ENCODE measurements around the gene WASF3.

WASF3 gene

GRCh38 chr13:26596458-26596857 lies 39.0 kb downstream of the WASF3 start:
- H3K4me1 ChIP-seq (ENCODE audit: control insufficient read depth, insufficient read depth, low read length) = no peaks in the 10 kb centered on the region
- no peaks in the 10 kb centered on the region for H3K27me3 ChIP-seq (ENCODE audit: control insufficient read depth, insufficient read depth, low read length)
- no peak overlapping the region for H3K27ac ChIP-seq (ENCODE audit: low read depth, low read length)
- no peaks in the 10 kb centered on the region for H3K36me3 ChIP-seq (ENCODE audit: control insufficient read depth, insufficient read depth, low read length)
- no peak overlapping the region for H3K9ac ChIP-seq (ENCODE audit: low read length)
- no peak overlapping the region for H3K4me3 ChIP-seq (ENCODE audit: low read length)

GRCh38 chr13:26599403-26599802 lies 41.9 kb downstream of the WASF3 start:
- Histone ChIP-seq H3K4me1 (ENCODE audit: control insufficient read depth, insufficient read depth, low read length) (no peaks in the 10 kb centered on the region), H3K27ac (ENCODE audit: low read depth, low read length) (no peak overlapping the region), H3K36me3 (ENCODE audit: control insufficient read depth, insufficient read depth, low read length) (no peaks in the 10 kb centered on the region), H3K27me3 (ENCODE audit: control insufficient read depth, insufficient read depth, low read length) (no peaks in the 10 kb centered on the region), H3K9ac (ENCODE audit: low read length) (no peak overlapping the region), H3K4me3 (ENCODE audit: low read length) (no peak overlapping the region)

- Histone ChIP-seq H3K27me3 (ENCODE audit: control insufficient read depth, insufficient read depth, low read length) (no peaks in the 10 kb centered on the region), H3K27ac (ENCODE audit: low read depth, low read length) (no peak overlapping the region)
These were observed 42.4 kb downstream of the WASF3 start for GRCh38 chr13:26599860-26600259.

GRCh38 chr13:26600343-26600742 lies 42.9 kb downstream of the WASF3 start:
- H3K9ac ChIP-seq (ENCODE audit: low read length) = no peak overlapping the region
- no peak overlapping the region for H3K27ac ChIP-seq (ENCODE audit: low read depth, low read length)
- no peaks in the 10 kb centered on the region for H3K36me3 ChIP-seq (ENCODE audit: control insufficient read depth, insufficient read depth, low read length)
- no peak overlapping the region for H3K4me3 ChIP-seq (ENCODE audit: low read length)
- H3K27me3 ChIP-seq (ENCODE audit: control insufficient read depth, insufficient read depth, low read length) = no peaks in the 10 kb centered on the region
- no peaks in the 10 kb centered on the region for H3K4me1 ChIP-seq (ENCODE audit: control insufficient read depth, insufficient read depth, low read length)

More at GRCh38 chr13:26599860-26600259, 42.4 kb downstream of the WASF3 start:
- Histone ChIP-seq H3K4me1 (ENCODE audit: control insufficient read depth, insufficient read depth, low read length) (no peaks in the 10 kb centered on the region), H3K4me3 (ENCODE audit: low read length) (no peak overlapping the region), H3K36me3 (ENCODE audit: control insufficient read depth, insufficient read depth, low read length) (no peaks in the 10 kb centered on the region), H3K9ac (ENCODE audit: low read length) (no peak overlapping the region)

- H3K4me3 ChIP-seq (ENCODE audit: low read length) = no peak overlapping the region
- no peak overlapping the region for H3K27ac ChIP-seq (ENCODE audit: low read depth, low read length)
- H3K9ac ChIP-seq (ENCODE audit: low read length) = no peak overlapping the region
- no peaks in the 10 kb centered on the region for H3K36me3 ChIP-seq (ENCODE audit: control insufficient read depth, insufficient read depth, low read length)
- H3K4me1 ChIP-seq (ENCODE audit: control insufficient read depth, insufficient read depth, low read length) = no peaks in the 10 kb centered on the region
- H3K27me3 ChIP-seq (ENCODE audit: control insufficient read depth, insufficient read depth, low read length) = no peaks in the 10 kb centered on the region
These were observed 44.2 kb downstream of the WASF3 start for GRCh38 chr13:26601669-26602068.

- Histone ChIP-seq H3K36me3 (ENCODE audit: control insufficient read depth, insufficient read depth, low read length) (no peaks in the 10 kb centered on the region), H3K9ac (ENCODE audit: low read length) (no peak overlapping the region), H3K4me1 (ENCODE audit: control insufficient read depth, insufficient read depth, low read length) (no peaks in the 10 kb centered on the region), H3K27ac (ENCODE audit: low read depth, low read length) (no peak overlapping the region), H3K4me3 (ENCODE audit: low read length) (no peak overlapping the region), H3K27me3 (ENCODE audit: control insufficient read depth, insufficient read depth, low read length) (no peaks in the 10 kb centered on the region)
These were observed 45.3 kb downstream of the WASF3 start for GRCh38 chr13:26602783-26603182.

- Histone ChIP-seq H3K27me3 (ENCODE audit: control insufficient read depth, insufficient read depth, low read length) (no peaks in the 10 kb centered on the region), H3K9ac (ENCODE audit: low read length) (no peak overlapping the region), H3K4me1 (ENCODE audit: control insufficient read depth, insufficient read depth, low read length) (no peaks in the 10 kb centered on the region), H3K36me3 (ENCODE audit: control insufficient read depth, insufficient read depth, low read length) (no peaks in the 10 kb centered on the region), H3K4me3 (ENCODE audit: low read length) (no peak overlapping the region), H3K27ac (ENCODE audit: low read depth, low read length) (no peak overlapping the region)
These were observed 47.5 kb downstream of the WASF3 start for GRCh38 chr13:26604784-26605545.

- Histone ChIP-seq H3K4me1 (ENCODE audit: control insufficient read depth, insufficient read depth, low read length) (no peaks in the 10 kb centered on the region), H3K9ac (ENCODE audit: low read length) (no peak overlapping the region), H3K36me3 (ENCODE audit: control insufficient read depth, insufficient read depth, low read length) (no peaks in the 10 kb centered on the region), H3K27me3 (ENCODE audit: control insufficient read depth, insufficient read depth, low read length) (no peaks in the 10 kb centered on the region), H3K27ac (ENCODE audit: low read depth, low read length) (no peak overlapping the region), H3K4me3 (ENCODE audit: low read length) (no peak overlapping the region)
These were observed 48.4 kb downstream of the WASF3 start for GRCh38 chr13:26605845-26606244.

GRCh38 chr13:26606631-26607030 lies 49.1 kb downstream of the WASF3 start:
- Histone ChIP-seq H3K4me3 (ENCODE audit: low read length) (no peak overlapping the region), H3K27ac (ENCODE audit: low read depth, low read length) (no peak overlapping the region), H3K4me1 (ENCODE audit: control insufficient read depth, insufficient read depth, low read length) (no peaks in the 10 kb centered on the region), H3K27me3 (ENCODE audit: control insufficient read depth, insufficient read depth, low read length) (no peaks in the 10 kb centered on the region), H3K9ac (ENCODE audit: low read length) (no peak overlapping the region), H3K36me3 (ENCODE audit: control insufficient read depth, insufficient read depth, low read length) (no peaks in the 10 kb centered on the region)

GRCh38 chr13:26614721-26615120 lies 57.2 kb downstream of the WASF3 start:
- no peak overlapping the region for H3K4me3 ChIP-seq (ENCODE audit: low read length)
- H3K9ac ChIP-seq (ENCODE audit: low read length) = no peak overlapping the region
- no peaks in the 10 kb centered on the region for H3K4me1 ChIP-seq (ENCODE audit: control insufficient read depth, insufficient read depth, low read length)
- H3K27ac ChIP-seq (ENCODE audit: low read depth, low read length) = no peak overlapping the region
- H3K27me3 ChIP-seq (ENCODE audit: control insufficient read depth, insufficient read depth, low read length) = no peaks in the 10 kb centered on the region
- no peaks in the 10 kb centered on the region for H3K36me3 ChIP-seq (ENCODE audit: control insufficient read depth, insufficient read depth, low read length)

GRCh38 chr13:26616126-26616525 lies 58.6 kb downstream of the WASF3 start:
- no peaks in the 10 kb centered on the region for H3K27me3 ChIP-seq (ENCODE audit: control insufficient read depth, insufficient read depth, low read length)
- no peak overlapping the region for H3K27ac ChIP-seq (ENCODE audit: low read depth, low read length)
- H3K4me1 ChIP-seq (ENCODE audit: control insufficient read depth, insufficient read depth, low read length) = no peaks in the 10 kb centered on the region
- no peaks in the 10 kb centered on the region for H3K36me3 ChIP-seq (ENCODE audit: control insufficient read depth, insufficient read depth, low read length)
- no peak overlapping the region for H3K9ac ChIP-seq (ENCODE audit: low read length)
- H3K4me3 ChIP-seq (ENCODE audit: low read length) = no peak overlapping the region

- Histone ChIP-seq H3K27ac (ENCODE audit: low read depth, low read length) (no peak overlapping the region), H3K36me3 (ENCODE audit: control insufficient read depth, insufficient read depth, low read length) (no peaks in the 10 kb centered on the region), H3K4me1 (ENCODE audit: control insufficient read depth, insufficient read depth, low read length) (no peaks in the 10 kb centered on the region), H3K27me3 (ENCODE audit: control insufficient read depth, insufficient read depth, low read length) (no peaks in the 10 kb centered on the region), H3K9ac (ENCODE audit: low read length) (no peak overlapping the region), H3K4me3 (ENCODE audit: low read length) (no peak overlapping the region)
These were observed 61.2 kb downstream of the WASF3 start for GRCh38 chr13:26618726-26619125.

- no peak overlapping the region for H3K4me3 ChIP-seq (ENCODE audit: low read length)
- H3K27me3 ChIP-seq (ENCODE audit: control insufficient read depth, insufficient read depth, low read length) = no peaks in the 10 kb centered on the region
- H3K36me3 ChIP-seq (ENCODE audit: control insufficient read depth, insufficient read depth, low read length) = no peaks in the 10 kb centered on the region
- H3K4me1 ChIP-seq (ENCODE audit: control insufficient read depth, insufficient read depth, low read length) = no peaks in the 10 kb centered on the region
- no peak overlapping the region for H3K9ac ChIP-seq (ENCODE audit: low read length)
- no peak overlapping the region for H3K27ac ChIP-seq (ENCODE audit: low read depth, low read length)
These were observed 61.9 kb downstream of the WASF3 start for GRCh38 chr13:26619358-26619757.

Data from rectal smooth muscle tissue (tissue), 1 donor.